Activated CD8-positive, alpha-beta T cell treated with anti-CD3 and anti-CD28 coated beads, Interleukin-2, amount 10 ng/mL, durations not matched to agents 7 days and 5 days (primary cell): ENCODE results near the gene PTPA. TPM values are rescaled to one million over a fixed set of nuclear protein-coding genes. Genes with fewer than 3 reads are reported as not detected.
A peak's percentile ranks its signal among the peaks of the same experiment; 100 is the strongest.

Source experiments
- ATAC-seq: fragments of 150-1000 bp; cut with Tn5 transposase; one replicate; pipeline ENCODE4 v1.10.0; 2021; ENCODE audit warnings: moderate library complexity
- CTCF ChIA-PET: fragments of 350-600 bp; sonication (Branson Sonifier 250); formaldehyde crosslinking; loops from one replicate; lab custom pipeline; 2021; ENCODE audit warnings: antibody characterized with exemption; lab: Charles Lee
- POLR2A ChIA-PET: fragments of 350-600 bp; sonication (Branson Sonifier 250); formaldehyde crosslinking; loops from one replicate; lab custom pipeline; 2021; ENCODE audit warnings: antibody characterized with exemption; lab: Charles Lee
- DNase-seq: peaks from one replicate; pipeline ENCODE4 v3.0.0-alpha.2; 2020
- H3K27ac Mint-ChIP-seq: one replicate; pipeline ENCODE4 v1.8.0; 2021; ENCODE audit warnings: mild to moderate bottlenecking, mixed read lengths
- H3K27me3 Mint-ChIP-seq: one replicate; pipeline ENCODE4 v1.8.0; 2021; ENCODE audit warnings: low read depth, mixed read lengths
- H3K36me3 Mint-ChIP-seq: one replicate; pipeline ENCODE4 v1.8.0; 2021; ENCODE audit warnings: low read depth, mixed read lengths
- H3K4me1 Mint-ChIP-seq: one replicate; pipeline ENCODE4 v1.8.0; 2021; ENCODE audit warnings: low read depth, mixed read lengths
- H3K4me3 Mint-ChIP-seq: one replicate; pipeline ENCODE4 v1.8.0; 2021; ENCODE audit warnings: mild to moderate bottlenecking, mixed read lengths
- H3K9me3 Mint-ChIP-seq: one replicate; pipeline ENCODE4 v1.8.0; 2022; ENCODE audit warnings: mixed read lengths; ENCODE audit not compliant: insufficient read depth
- total RNA-seq, 2 experiments: library from RNA; stranded (reverse); gene quantifications; one replicate each; pipeline ENCODE4 v1.2.3, GENCODE V29; 2021

The PTPA gene
- total RNA-seq, 2 experiments from 2014 or later: 114 to 125 TPM

DNA sequence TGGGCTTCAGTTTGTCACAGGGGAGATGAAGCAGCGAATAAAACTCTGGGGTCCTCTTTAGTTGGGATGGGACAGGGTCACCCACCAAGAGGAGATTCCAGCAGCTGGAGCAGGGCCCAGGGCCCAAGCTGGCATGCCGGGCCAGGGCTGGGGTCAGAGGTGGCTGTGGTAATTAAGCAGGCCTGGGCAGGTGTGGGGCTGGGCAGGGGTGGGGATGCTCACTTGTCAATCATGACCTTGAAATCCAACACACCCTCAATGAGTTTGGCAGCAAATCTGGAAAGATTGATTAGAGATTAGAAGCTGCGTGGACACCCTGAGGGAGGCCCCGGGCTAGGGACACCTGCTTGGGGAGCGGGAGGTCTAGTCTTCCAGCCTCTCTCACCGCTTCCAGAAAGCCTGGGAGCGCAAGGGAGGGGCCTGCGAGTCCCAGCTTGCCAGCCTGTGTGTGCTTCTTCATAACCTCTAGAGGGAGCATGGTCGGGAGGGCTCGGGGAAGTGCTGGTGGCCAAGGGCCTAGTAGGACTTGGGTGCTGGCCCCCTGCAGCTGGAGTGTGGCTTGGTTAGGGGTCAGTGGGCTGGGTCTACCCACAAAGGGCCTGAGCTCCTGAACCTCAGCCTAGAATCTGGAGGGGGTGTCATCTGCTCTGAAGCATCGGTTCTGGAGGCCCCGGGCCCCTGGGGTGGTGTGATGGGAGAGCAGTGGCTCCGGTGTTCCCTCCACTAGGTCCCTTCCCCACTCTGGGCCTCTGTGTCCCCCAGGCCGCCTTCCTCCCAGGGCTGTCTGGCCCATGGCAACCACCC, 8.2 kb upstream of the PTPA start:
- no peaks in the 10 kb centered on the region for H3K27me3 Mint-ChIP-seq
- POLR2A ChIA-PET: interaction anchor here (0.6 kb wide), 1 partner anchor 10 kb away, joined by 3 read pairs; no protein-coding TSS in a partner anchor
- DNase-seq (peak; percentile 37), ATAC-seq (no peak)
- no peaks in the 10 kb centered on the region for H3K36me3 Mint-ChIP-seq
- no peaks in the 10 kb centered on the region for H3K9me3 Mint-ChIP-seq
- CTCF ChIA-PET: interaction anchor here (0.7 to 1.8 kb wide), 6 partner anchors 8 to 521 kb away, joined by 3 to 4 read pairs (median 3); partner anchors contain the start of gene DOLPP1
- no peaks in the 10 kb centered on the region for H3K4me1 Mint-ChIP-seq
- H3K4me3 Mint-ChIP-seq: no peak overlapping the region
- no peak overlapping the region for H3K27ac Mint-ChIP-seq

DNA sequence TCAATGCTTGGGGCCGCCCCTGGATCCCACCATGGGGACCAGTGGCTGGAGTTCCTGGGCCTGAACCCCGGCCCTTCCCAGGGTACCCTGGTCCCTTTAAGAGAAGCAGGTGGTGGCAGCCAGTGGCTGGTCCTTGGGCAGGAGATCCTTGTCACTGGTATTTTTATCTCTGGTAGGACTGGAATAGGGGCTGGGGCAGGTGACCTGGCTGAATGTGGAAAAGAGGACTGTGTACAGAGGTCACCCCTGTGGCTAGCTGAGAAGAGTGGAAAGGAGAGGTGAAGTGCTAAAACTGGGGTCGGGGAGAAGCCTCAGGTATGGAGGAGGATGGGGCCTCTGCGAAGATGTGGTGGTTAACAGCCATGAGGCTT, 7.6 kb upstream of the PTPA start:
- Mint-ChIP-seq H3K9me3 (no peaks in the 10 kb centered on the region), H3K36me3 (no peaks in the 10 kb centered on the region), H3K4me3 (no peak overlapping the region), H3K27me3 (no peaks in the 10 kb centered on the region), H3K4me1 (peaks cover under 1% of the 10 kb centered on the region), H3K27ac (no peak overlapping the region)
- ChIA-PET CTCF (interaction anchor here (0.9 to 1.8 kb wide), 3 partner anchors 9 to 521 kb away, joined by 3 to 4 read pairs (median 4); no protein-coding TSS in a partner anchor), POLR2A (no interaction called here)
- no peak for DNase-seq
- no peak for ATAC-seq

DNA sequence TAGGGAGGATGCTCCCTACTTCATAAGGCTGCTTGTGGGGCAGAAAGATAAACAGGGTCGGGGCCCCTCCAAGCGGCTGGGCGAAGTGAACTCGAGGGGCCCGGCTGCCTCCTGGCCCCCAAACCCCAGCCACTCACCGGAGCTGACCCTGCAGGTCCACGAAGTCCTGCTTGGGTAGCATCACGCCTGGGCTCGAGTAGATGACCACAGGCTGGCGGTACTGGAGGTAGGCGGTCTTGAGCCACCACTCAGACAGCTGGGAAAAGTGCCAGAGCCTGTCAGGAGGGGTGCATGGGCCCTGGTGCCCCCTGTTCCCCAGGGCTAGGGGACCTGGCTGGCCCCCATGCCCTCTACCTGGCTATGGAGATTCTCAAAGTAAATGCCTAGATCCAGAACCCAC, 7.2 kb upstream of the PTPA start:
- no peaks in the 10 kb centered on the region for H3K36me3 Mint-ChIP-seq
- DNase-seq: no peak
- H3K9me3 Mint-ChIP-seq: no peaks in the 10 kb centered on the region
- H3K4me3 Mint-ChIP-seq: no peak overlapping the region
- H3K27ac Mint-ChIP-seq: no peak overlapping the region
- ATAC-seq: no peak
- POLR2A ChIA-PET: no interaction called here
- CTCF ChIA-PET: interaction anchor here (0.9 to 1.8 kb wide), 3 partner anchors 9 to 520 kb away, joined by 3 to 4 read pairs (median 4); no protein-coding TSS in a partner anchor
- H3K27me3 Mint-ChIP-seq: no peaks in the 10 kb centered on the region
- H3K4me1 Mint-ChIP-seq: peaks cover 4% of the 10 kb centered on the region

DNA sequence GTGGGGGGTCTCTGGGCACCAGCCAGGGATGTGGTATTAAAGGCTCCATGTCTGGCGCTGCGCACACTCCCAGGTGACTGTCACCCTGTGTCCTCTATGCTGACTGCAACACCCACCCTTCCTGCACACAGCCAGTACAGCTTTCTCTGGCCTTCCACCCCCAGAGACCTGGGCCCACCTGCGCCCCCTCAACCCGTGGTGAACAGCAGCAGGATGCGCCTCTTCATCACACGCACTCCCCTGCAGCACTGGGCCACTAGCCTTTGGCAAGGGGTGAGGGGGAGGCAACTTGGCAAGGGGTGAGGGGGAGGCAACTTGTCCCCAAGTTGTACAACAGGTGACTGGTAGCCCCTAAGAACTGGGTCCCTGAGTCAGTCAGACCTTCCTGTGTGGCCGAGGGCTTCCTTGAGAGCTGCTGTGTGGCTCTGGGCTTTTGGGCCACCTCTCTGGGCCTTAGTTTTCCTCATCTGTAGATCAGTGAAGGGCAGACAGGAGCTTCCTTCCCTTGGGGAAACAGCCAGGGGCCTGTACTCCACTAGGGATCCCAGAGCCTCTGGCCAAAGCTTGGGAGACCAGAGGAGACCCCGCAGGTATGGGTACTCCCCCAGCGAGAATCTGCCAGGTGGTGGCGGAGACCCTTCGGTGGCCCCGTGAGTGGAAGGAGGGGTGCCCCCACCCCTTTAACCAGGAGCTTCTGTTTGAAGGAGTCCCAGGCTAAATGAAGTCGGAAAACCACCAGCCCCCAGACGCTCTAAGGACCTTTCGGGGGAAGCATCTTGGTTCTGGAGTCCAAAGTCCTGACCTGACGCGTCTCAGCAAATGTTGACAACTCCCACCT, 5.1 kb upstream of the PTPA start:
- no peak for DNase-seq
- no peak overlapping the region for H3K27ac Mint-ChIP-seq
- POLR2A ChIA-PET: no interaction called here
- peaks cover 4% of the 10 kb centered on the region for H3K27me3 Mint-ChIP-seq
- H3K4me3 Mint-ChIP-seq: no peak overlapping the region
- CTCF ChIA-PET: no interaction called here
- ATAC-seq: no peak
- H3K4me1 Mint-ChIP-seq: peaks cover 11% of the 10 kb centered on the region
- H3K36me3 Mint-ChIP-seq: no peaks in the 10 kb centered on the region
- H3K9me3 Mint-ChIP-seq: no peaks in the 10 kb centered on the region

DNA sequence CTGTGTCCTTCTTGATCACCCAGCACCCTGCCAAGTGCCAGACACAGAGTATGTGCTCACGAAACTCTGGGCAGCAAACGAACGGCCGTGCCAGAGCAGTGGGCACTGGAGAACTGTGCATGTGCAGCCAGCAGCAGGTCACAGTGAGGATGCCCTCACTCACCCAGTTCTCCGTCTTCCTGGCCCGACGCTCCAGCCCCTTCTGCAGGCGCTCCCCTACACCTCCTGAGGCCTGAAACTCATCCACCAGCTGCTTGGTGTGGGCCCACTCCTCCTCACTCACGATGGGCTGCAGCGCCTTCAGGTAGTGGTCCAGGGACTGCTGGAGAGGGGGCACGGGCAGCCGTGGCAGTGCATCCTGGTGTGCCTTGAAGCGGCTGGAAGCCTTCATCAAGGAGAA, 3.6 kb upstream of the PTPA start:
- H3K27ac Mint-ChIP-seq: no peak overlapping the region
- ChIA-PET CTCF (no interaction called here), POLR2A (no interaction called here)
- no peaks in the 10 kb centered on the region for H3K9me3 Mint-ChIP-seq
- peaks cover 17% of the 10 kb centered on the region for H3K4me1 Mint-ChIP-seq
- peaks cover 4% of the 10 kb centered on the region for H3K27me3 Mint-ChIP-seq
- H3K4me3 Mint-ChIP-seq: no peak overlapping the region
- DNase-seq (no peak), ATAC-seq (no peak)
- H3K36me3 Mint-ChIP-seq: peaks cover 5% of the 10 kb centered on the region

DNA sequence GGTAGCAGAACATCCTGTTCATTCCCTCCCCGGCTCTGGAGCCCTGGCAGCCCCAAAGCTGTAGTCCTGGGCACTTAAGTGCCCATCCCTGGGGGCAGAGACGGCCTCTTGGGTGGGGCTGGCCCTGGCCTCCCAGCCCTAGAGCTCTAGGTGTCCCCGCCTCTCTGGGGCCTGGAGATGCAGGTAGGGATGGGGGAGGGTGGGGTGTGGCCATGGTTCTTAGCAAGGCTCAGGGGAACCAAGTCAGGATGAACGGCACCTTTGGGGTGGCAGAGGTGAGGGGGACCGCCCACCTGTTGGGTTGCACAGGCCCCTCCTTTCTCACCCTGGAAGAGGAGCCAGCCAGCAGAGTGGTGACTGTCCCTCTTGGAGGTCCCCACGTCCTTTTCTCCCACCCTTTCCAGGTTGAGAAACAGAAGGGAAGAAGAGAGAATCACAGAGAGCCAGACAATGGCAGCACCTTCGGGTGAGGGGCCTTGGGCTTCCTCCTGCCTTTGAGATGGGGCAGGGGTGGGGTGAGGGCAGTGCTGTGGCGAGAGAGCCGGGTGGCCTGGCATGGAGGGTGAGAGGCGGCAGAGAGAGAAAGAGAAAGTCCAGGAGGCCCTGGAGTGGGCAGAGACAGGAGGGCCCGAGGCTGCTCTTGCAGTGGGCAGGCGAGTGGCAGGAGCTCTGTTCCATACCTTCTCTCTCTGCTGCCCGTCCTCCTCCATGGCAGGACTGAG, 3.0 kb upstream of the PTPA start:
- Mint-ChIP-seq H3K4me1 (peaks cover 20% of the 10 kb centered on the region), H3K4me3 (no peak overlapping the region), H3K27ac (no peak overlapping the region), H3K9me3 (no peaks in the 10 kb centered on the region), H3K36me3 (peaks cover 5% of the 10 kb centered on the region), H3K27me3 (peaks cover 4% of the 10 kb centered on the region)
- ChIA-PET CTCF (interaction anchor here (0.8 kb wide), 1 partner anchor 23 kb away, joined by 3 read pairs; no protein-coding TSS in a partner anchor), POLR2A (no interaction called here)
- no peak for DNase-seq
- no peak for ATAC-seq

DNA sequence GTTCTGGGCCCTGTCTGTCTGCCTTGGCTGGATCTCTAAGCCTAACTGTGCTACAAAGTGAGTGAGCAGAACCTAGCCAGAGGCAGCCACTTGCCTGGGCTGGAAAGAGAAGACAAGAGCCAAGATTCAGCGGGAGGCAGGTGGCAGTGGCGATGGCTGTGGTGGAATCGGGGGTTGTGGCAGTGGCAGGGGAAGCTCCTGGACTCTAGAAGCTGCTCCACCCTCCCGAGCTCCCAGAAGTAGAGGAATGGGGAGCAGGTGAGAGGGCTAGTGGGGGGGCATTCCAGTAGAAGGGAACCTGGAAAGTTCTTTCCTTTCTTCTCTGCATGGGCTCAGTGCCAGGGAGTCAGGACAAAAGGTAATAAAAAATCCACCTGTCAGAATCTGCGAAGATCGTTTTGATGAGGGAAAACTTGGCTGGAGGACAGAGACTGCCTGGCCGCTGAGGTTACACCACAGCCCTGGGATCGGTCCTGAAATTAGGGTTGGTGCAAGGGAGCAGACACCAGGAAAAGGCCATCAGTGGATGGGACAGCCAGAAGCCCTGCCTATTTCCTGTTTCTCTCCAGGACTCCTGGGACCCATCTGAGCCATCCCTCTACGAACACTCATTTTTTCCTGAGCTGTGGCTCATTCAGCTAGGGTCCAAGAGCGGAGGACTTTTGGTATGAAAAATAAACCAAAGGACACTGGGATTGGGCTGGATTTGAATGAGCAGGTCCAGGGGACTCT, 2.2 kb upstream of the PTPA start:
- ChIA-PET CTCF (interaction anchor here (0.8 kb wide), 1 partner anchor 23 kb away, joined by 3 read pairs; no protein-coding TSS in a partner anchor), POLR2A (no interaction called here)
- Mint-ChIP-seq H3K27ac (peak overlapping the region; percentile 61), H3K36me3 (peaks cover 5% of the 10 kb centered on the region), H3K4me3 (peak overlapping the region; percentile 75), H3K4me1 (peaks cover 26% of the 10 kb centered on the region), H3K9me3 (no peaks in the 10 kb centered on the region), H3K27me3 (peaks cover 4% of the 10 kb centered on the region)
- ATAC-seq (no peak), DNase-seq (no peak)

DNA sequence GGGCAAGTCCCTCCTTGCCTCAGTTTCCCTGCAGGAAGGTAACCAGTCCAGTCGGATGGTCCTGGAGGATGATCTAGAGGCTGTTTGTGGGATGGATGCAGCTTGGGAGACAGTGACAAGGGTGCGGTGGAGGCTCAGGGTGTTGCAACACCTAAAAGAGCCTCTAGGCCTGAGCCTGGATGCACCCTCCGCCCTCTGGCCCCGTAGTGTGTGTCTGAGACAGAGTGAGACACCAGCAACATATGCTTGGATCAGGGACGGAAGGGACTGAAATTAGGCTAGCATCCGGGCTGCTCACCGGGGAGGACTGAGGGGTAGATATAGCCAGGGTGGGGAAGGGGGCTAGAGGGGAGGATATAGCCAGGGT, 1.7 kb upstream of the PTPA start:
- ChIA-PET POLR2A (no interaction called here), CTCF (no interaction called here)
- peak overlapping the region; percentile 61 for H3K27ac Mint-ChIP-seq
- peaks cover 5% of the 10 kb centered on the region for H3K36me3 Mint-ChIP-seq
- peaks cover 31% of the 10 kb centered on the region for H3K4me1 Mint-ChIP-seq
- ATAC-seq: no peak
- no peaks in the 10 kb centered on the region for H3K9me3 Mint-ChIP-seq
- H3K27me3 Mint-ChIP-seq: peaks cover 4% of the 10 kb centered on the region
- peak overlapping the region; percentile 75 for H3K4me3 Mint-ChIP-seq
- DNase-seq: peak; percentile 36

DNA sequence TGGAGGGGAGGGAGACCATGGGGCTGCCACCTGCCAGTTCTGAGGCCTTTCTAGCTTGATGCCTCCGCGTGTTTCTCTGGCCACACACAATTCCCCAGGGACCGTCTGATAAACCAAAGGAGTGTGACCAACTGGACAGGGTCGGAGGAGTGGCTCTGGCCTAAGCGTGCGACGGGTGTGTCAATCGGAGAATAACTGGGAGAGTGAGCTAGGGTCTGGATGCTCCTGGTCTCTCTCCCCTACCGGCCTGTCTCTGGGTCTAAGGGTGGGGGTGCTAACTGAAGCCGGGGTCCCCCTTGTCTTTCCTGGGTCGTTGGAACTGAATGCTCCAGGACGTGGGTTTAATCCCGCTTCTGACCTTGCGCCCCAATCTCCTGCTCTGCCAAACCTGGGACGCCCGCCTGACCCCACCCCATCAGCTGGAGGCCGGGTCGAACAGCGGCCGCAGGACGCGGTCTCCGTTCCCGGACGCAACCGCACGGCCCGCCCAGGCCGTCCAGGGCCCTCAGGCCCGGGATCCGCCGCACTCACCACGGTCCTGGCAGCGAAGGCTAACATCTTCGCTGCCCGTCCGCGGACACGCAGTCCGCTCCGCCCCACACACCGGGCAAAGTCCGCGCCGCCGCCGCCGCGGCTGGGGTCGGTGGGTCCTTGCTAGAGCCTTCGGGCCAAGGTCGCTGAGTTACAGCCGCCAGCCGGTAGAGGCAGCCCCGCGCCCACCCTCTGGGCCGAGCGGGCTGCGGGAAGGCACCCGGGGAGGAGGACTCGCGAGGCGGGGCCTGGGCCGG, 1.1 kb upstream of the PTPA start:
- ATAC-seq (no peak), DNase-seq (no peak)
- Mint-ChIP-seq H3K9me3 (no peaks in the 10 kb centered on the region), H3K36me3 (peaks cover 5% of the 10 kb centered on the region), H3K27ac (peak overlapping the region; percentile 61), H3K4me1 (peaks cover 37% of the 10 kb centered on the region), H3K27me3 (peaks cover 4% of the 10 kb centered on the region), H3K4me3 (peak overlapping the region; percentile 96)
- CTCF ChIA-PET: interaction anchor here (3.3 to 4.4 kb wide), 2 partner anchors 21 to 514 kb away, joined by 11 to 39 read pairs; no protein-coding TSS in a partner anchor
- POLR2A ChIA-PET: interaction anchor here (1.0 to 1.5 kb wide), 2 partner anchors 12 to 15 kb away, joined by 4 to 5 read pairs; no protein-coding TSS in a partner anchor

DNA sequence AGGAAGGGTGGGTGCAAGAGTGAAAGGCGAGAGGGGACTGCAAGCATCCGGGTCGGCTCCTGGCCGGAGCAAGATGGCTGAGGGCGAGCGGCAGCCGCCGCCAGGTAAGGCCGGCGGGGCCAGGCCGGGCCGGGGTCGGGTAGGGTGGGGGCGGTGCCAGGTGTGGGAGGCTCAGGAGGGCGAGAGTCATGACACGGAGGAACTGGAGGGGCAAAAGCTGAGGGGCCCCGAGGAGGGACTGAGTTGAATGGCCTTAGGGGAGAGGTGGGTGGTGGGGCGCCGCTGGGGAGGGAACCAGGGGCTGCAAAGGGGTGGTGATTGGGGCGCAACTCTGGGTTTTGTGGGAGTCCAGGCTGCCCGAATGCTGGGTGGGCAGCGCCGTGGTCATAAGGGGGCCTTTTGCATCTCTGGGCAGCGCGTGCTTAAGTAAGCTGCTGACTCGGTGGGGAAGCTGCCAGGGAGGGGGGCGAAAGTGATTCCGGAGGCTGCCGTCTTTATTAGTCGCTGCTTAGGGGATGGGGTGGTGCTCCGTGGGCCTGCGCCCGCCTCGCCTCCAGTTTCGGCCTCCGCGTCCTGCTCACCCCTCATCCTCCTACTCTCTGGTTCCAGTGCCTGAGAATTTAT, 425 bp downstream of the PTPA start:
- peak; percentile 56 for DNase-seq
- Mint-ChIP-seq H3K4me1 (peaks cover 40% of the 10 kb centered on the region), H3K27me3 (peaks cover 4% of the 10 kb centered on the region), H3K36me3 (peaks cover 5% of the 10 kb centered on the region), H3K27ac (peak overlapping the region; percentile 98), H3K9me3 (no peaks in the 10 kb centered on the region), H3K4me3 (peak overlapping the region; percentile 96)
- CTCF ChIA-PET: interaction anchor here (0.7 to 4.4 kb wide), 6 partner anchors 20 to 513 kb away, joined by 3 to 39 read pairs (median 6); partner anchors contain the start of gene DOLPP1
- ATAC-seq: peak; percentile 28
- POLR2A ChIA-PET: interaction anchor here (0.7 to 1.5 kb wide), 8 partner anchors 11 to 474 kb away, joined by 3 to 6 read pairs (median 3); partner anchors contain the start of gene IER5L
